Measurements from ENCODE around the gene FGF14. TPM values are rescaled to one million over a fixed set of nuclear protein-coding genes. Genes with fewer than 3 reads are reported as not detected.

FGF14 gene
- total RNA-seq, 2 experiments from 2014 or later = not detected

DNA sequence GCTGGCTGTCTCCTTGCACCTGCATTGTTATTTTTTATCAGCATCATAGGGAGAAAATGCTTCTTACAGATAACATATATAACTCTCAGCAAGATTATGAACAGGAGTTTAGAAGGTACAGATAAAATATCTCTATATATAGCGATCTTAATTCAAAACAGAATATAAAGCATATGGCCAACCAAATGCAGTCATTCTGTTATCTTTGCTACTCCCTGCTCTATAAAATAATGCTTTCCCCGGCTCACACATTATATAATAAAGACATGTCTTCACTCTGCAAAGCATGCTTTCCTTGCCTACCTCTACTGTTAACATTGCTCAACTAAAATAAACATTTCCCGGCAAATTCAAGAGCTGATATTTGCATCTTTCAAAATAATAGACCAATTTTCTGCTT lies 161.7 kb downstream of the FGF14 start:
- no peak overlapping the region for H3K27ac Mint-ChIP-seq
- H3K36me3 Mint-ChIP-seq (ENCODE audit: low read depth) = no peaks in the 10 kb centered on the region
- no peak overlapping the region for H3K4me3 Mint-ChIP-seq
- DNase-seq = no peak
- ChIA-PET CTCF (no interaction called here), POLR2A (no interaction called here)
- no peaks in the 10 kb centered on the region for H3K9me3 Mint-ChIP-seq
- H3K27me3 Mint-ChIP-seq = peaks cover 3% of the 10 kb centered on the region
- H3K4me1 Mint-ChIP-seq = no peaks in the 10 kb centered on the region

DNA sequence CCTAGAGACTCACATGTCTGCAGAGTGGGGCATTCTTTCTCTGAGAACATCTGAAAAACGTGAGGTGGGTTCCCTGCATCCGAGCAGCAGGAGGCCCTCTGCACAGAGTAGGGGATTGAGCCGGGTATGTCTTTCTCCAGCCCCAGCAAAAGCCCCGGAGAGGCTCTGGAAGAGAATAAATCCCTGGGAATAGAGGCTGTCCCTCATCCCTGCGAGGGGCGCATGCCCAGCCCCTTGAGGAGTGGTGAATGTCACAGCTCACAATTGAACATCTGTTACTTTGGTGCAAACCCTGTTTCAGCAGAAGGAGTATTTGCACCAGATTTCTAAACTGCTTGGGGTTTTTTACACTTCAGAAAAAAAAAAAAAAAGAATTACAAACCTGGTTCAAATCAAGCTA lies 164.6 kb downstream of the FGF14 start:
- DNase-seq = no peak
- CTCF ChIA-PET = interaction anchor here (0.5 kb wide), 1 partner anchor 36 kb away, joined by 6 read pairs; no protein-coding TSS in a partner anchor
- no peaks in the 10 kb centered on the region for H3K36me3 Mint-ChIP-seq (ENCODE audit: low read depth)
- peaks cover 3% of the 10 kb centered on the region for H3K27me3 Mint-ChIP-seq
- H3K4me1 Mint-ChIP-seq = peaks cover 10% of the 10 kb centered on the region
- H3K4me3 Mint-ChIP-seq = no peak overlapping the region
- H3K27ac Mint-ChIP-seq = no peak overlapping the region
- H3K9me3 Mint-ChIP-seq = peaks cover 2% of the 10 kb centered on the region
- POLR2A ChIA-PET = no interaction called here

DNA sequence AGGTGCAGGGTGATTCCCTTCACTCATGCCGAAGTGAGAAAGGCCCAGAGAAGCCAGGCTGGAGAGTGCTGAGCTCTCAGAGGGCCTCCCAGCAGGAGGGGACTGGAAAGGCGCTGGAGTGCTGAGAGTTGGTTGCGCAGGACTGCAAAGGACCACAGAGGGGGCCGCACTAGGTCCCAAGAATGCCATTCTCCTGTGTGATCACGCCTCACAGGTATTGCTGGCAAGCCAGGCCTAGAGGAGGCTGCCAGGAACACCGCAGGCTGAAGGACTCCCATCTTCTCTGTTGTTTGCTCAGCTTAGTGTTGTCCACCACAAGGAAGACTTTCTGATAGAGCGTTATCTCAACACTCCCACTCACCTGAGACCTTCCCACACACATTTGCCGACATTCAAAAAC lies 165.0 kb downstream of the FGF14 start:
- Mint-ChIP-seq H3K9me3 (peaks cover 2% of the 10 kb centered on the region), H3K27ac (no peak overlapping the region), H3K4me3 (no peak overlapping the region), H3K27me3 (peaks cover 3% of the 10 kb centered on the region), H3K36me3 (ENCODE audit: low read depth) (no peaks in the 10 kb centered on the region), H3K4me1 (peaks cover 10% of the 10 kb centered on the region)
- DNase-seq = no peak
- ChIA-PET CTCF (no interaction called here), POLR2A (no interaction called here)

DNA sequence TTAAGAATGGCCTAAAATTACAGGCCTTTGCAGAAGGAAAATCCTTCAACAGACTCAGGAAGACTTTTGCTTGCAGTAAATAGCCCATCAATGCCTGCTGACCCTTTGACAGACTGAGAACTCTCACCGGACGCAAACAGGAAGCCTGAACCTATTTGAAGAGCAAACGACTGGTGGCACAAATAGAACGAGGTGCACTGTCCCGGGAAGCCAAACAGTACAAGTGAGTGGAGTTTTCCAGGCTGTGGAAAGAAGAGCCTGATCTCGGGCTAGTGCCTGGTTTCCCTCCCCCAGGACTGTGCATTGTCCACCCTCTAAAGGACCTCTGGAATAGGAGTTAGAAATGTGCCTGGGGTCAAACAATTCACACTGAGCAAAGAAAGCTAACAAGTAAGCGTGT lies 165.5 kb downstream of the FGF14 start:
- no peak for DNase-seq
- Mint-ChIP-seq H3K27ac (no peak overlapping the region), H3K36me3 (ENCODE audit: low read depth) (no peaks in the 10 kb centered on the region), H3K4me1 (peaks cover 10% of the 10 kb centered on the region), H3K27me3 (peaks cover 3% of the 10 kb centered on the region), H3K4me3 (no peak overlapping the region), H3K9me3 (peaks cover 2% of the 10 kb centered on the region)
- POLR2A ChIA-PET = no interaction called here
- CTCF ChIA-PET = no interaction called here

DNA sequence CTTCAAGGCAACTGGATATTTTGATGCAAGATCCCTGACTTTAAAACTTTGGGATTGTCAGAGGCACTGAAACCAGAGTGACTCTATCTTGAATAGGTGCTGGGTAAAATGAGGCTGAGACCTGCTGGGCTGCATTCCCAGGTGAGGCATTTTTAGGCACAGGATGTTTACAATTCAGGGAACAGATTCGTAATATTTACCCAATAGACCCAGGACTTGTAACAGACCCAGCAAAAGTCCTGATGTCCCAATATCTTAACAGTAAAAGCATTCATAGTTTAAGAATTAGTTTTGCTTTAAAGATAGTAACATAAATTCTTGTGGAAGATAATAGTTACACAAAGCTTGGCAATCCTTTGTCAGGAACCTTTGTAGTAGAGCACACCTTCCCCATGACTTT lies 166.2 kb downstream of the FGF14 start:
- H3K4me1 Mint-ChIP-seq = peaks cover 10% of the 10 kb centered on the region
- H3K9me3 Mint-ChIP-seq = peaks cover 2% of the 10 kb centered on the region
- ChIA-PET POLR2A (no interaction called here), CTCF (no interaction called here)
- no peaks in the 10 kb centered on the region for H3K36me3 Mint-ChIP-seq (ENCODE audit: low read depth)
- H3K4me3 Mint-ChIP-seq = no peak overlapping the region
- H3K27ac Mint-ChIP-seq = no peak overlapping the region
- peaks cover 3% of the 10 kb centered on the region for H3K27me3 Mint-ChIP-seq
- DNase-seq = no peak

DNA sequence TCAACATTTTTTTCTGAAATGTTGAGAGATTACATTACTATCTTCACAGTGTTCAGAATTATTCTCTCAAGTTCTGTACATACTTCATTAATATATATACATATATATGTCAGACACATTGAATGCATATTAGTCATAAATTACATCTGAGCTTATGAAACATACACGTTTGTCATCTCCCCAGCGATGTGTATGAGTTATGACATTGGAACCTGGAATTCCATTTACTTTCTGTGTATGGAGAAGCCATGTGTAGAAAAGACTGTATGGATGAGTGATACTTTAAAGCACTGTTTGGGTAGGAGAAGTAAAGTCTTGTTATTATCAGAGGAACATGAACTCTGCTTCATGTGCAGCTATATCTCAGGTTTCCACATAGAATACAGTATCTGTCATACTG lies 167.2 kb downstream of the FGF14 start:
- POLR2A ChIA-PET = no interaction called here
- Mint-ChIP-seq H3K4me3 (no peak overlapping the region), H3K36me3 (ENCODE audit: low read depth) (no peaks in the 10 kb centered on the region), H3K27me3 (peaks cover 3% of the 10 kb centered on the region), H3K9me3 (peaks cover 2% of the 10 kb centered on the region), H3K27ac (no peak overlapping the region), H3K4me1 (peaks cover 10% of the 10 kb centered on the region)
- CTCF ChIA-PET = no interaction called here
- no peak for DNase-seq

GRCh38 chr13:102233566-102234208 lies 168.2 kb downstream of the FGF14 start:
- CTCF ChIA-PET = no interaction called here
- no peak for DNase-seq
- Mint-ChIP-seq H3K9me3 (peaks cover 2% of the 10 kb centered on the region), H3K4me3 (no peak overlapping the region), H3K27ac (peak overlapping the region; percentile 52), H3K4me1 (peaks cover 10% of the 10 kb centered on the region), H3K36me3 (ENCODE audit: low read depth) (no peaks in the 10 kb centered on the region), H3K27me3 (peaks cover 2% of the 10 kb centered on the region)
- POLR2A ChIA-PET = interaction anchor here (1.3 kb wide), 1 partner anchor 10 kb away, joined by 3 read pairs; no protein-coding TSS in a partner anchor

- H3K4me1 Mint-ChIP-seq = peaks cover 10% of the 10 kb centered on the region
- peaks cover 2% of the 10 kb centered on the region for H3K9me3 Mint-ChIP-seq
- no peak overlapping the region for H3K4me3 Mint-ChIP-seq
- H3K36me3 Mint-ChIP-seq (ENCODE audit: low read depth) = no peaks in the 10 kb centered on the region
- no peak for DNase-seq
- ChIA-PET CTCF (no interaction called here), POLR2A (no interaction called here)
- H3K27ac Mint-ChIP-seq = no peak overlapping the region
- peaks cover 2% of the 10 kb centered on the region for H3K27me3 Mint-ChIP-seq
Measured at GRCh38 chr13:102231479-102231878, 170.4 kb downstream of the FGF14 start.

DNA sequence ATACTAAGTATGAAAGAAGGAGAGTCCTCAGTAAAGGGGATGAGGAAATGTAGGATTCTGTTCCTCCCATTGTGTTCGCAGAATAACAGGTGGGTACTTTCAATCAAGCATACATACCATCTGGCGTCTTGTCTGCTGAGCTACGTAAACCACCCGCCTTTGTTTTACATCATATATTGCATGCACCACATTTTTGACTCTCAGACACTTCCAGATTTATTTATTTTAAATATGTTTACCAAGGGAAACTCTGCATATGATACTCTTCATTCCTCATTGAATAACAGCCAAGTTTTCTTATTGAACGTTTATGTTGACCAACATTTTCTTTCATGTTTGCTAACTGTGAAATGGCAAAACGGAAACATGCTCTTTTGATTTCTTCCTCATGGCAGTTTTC lies 174.1 kb downstream of the FGF14 start:
- H3K27me3 Mint-ChIP-seq = peaks cover 2% of the 10 kb centered on the region
- no peak for DNase-seq
- H3K36me3 Mint-ChIP-seq (ENCODE audit: low read depth) = no peaks in the 10 kb centered on the region
- H3K9me3 Mint-ChIP-seq = no peaks in the 10 kb centered on the region
- no peak overlapping the region for H3K4me3 Mint-ChIP-seq
- no peak overlapping the region for H3K27ac Mint-ChIP-seq
- no peaks in the 10 kb centered on the region for H3K4me1 Mint-ChIP-seq
- ChIA-PET CTCF (no interaction called here), POLR2A (no interaction called here)

GRCh38 chr13:102226591-102226990 lies 175.3 kb downstream of the FGF14 start:
- POLR2A ChIA-PET = no interaction called here
- Mint-ChIP-seq H3K27me3 (peaks cover 2% of the 10 kb centered on the region), H3K9me3 (no peaks in the 10 kb centered on the region), H3K27ac (no peak overlapping the region), H3K4me3 (no peak overlapping the region), H3K36me3 (ENCODE audit: low read depth) (no peaks in the 10 kb centered on the region), H3K4me1 (no peaks in the 10 kb centered on the region)
- DNase-seq = no peak
- CTCF ChIA-PET = no interaction called here

GRCh38 chr13:102225892-102226291 lies 176.0 kb downstream of the FGF14 start:
- POLR2A ChIA-PET = no interaction called here
- no peak for DNase-seq
- no peak overlapping the region for H3K27ac Mint-ChIP-seq

DNA sequence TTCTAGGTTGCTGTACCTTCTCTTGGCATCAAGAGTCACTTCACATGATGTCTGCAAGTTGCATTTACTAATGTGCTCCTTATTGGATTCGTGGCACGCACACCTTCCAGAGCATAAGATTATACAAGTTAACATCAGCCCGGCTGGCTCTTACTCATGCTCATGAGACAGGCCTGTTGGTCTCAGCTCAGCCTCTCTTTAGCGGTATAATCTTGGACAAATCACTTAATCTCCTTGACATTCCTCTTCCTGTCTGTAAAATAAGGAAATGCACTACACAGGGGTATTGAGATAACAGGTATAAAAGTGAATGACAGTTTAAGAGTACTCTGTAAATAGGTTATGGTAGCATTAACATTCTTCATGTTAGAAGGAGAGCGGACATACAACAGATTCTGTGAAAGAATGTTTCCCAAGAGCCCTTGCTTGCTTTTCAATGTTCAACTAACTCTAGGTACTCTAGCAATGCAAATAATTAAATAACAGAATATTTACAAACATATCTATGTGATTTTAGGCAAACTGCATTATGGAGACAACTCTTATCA lies 181.1 kb downstream of the FGF14 start:
- peaks cover 3% of the 10 kb centered on the region for H3K27me3 Mint-ChIP-seq
- POLR2A ChIA-PET = no interaction called here
- CTCF ChIA-PET = no interaction called here
- no peak overlapping the region for H3K27ac Mint-ChIP-seq
- DNase-seq = no peak
- no peaks in the 10 kb centered on the region for H3K4me1 Mint-ChIP-seq
- no peaks in the 10 kb centered on the region for H3K36me3 Mint-ChIP-seq (ENCODE audit: low read depth)
- H3K4me3 Mint-ChIP-seq = no peak overlapping the region
- H3K9me3 Mint-ChIP-seq = no peaks in the 10 kb centered on the region

More at GRCh38 chr13:102225892-102226291, 176.0 kb downstream of the FGF14 start:
- H3K4me3 Mint-ChIP-seq = no peak overlapping the region
- peaks cover 2% of the 10 kb centered on the region for H3K27me3 Mint-ChIP-seq
- CTCF ChIA-PET = no interaction called here
- no peaks in the 10 kb centered on the region for H3K36me3 Mint-ChIP-seq (ENCODE audit: low read depth)
- no peaks in the 10 kb centered on the region for H3K9me3 Mint-ChIP-seq
- no peaks in the 10 kb centered on the region for H3K4me1 Mint-ChIP-seq

GRCh38 chr13:102214956-102215355 lies 186.9 kb downstream of the FGF14 start:
- ChIA-PET POLR2A (no interaction called here), CTCF (no interaction called here)
- no peak for DNase-seq
- Mint-ChIP-seq H3K4me1 (no peaks in the 10 kb centered on the region), H3K27ac (no peak overlapping the region), H3K27me3 (peaks cover 8% of the 10 kb centered on the region), H3K9me3 (no peaks in the 10 kb centered on the region), H3K36me3 (ENCODE audit: low read depth) (no peaks in the 10 kb centered on the region), H3K4me3 (no peak overlapping the region)

GRCh38 chr13:102212729-102213128 lies 189.1 kb downstream of the FGF14 start:
- Mint-ChIP-seq H3K36me3 (ENCODE audit: low read depth) (no peaks in the 10 kb centered on the region), H3K9me3 (no peaks in the 10 kb centered on the region), H3K4me1 (no peaks in the 10 kb centered on the region), H3K27ac (no peak overlapping the region), H3K4me3 (no peak overlapping the region), H3K27me3 (peaks cover 8% of the 10 kb centered on the region)
- DNase-seq = no peak
- CTCF ChIA-PET = no interaction called here
- POLR2A ChIA-PET = no interaction called here

All from activated CD4-positive, alpha-beta memory T cell treated with anti-CD3 and anti-CD28 coated beads, Interleukin-2, amount 10 ng/mL, durations not matched to agents 7 days and 5 days (primary cell).